Spinal cord (tissue), 10 donors: Measurements from ENCODE around the gene RAPGEF3. TPM values are rescaled to one million over a fixed set of nuclear protein-coding genes. Genes with fewer than 3 reads are reported as not detected.

Experiments
- DNase-seq, 6 donors: peaks; one replicate each; pipeline versions ENCODE4 v3.0.0 to v3.0.0-alpha.2; 2013 to 2015; ENCODE audit warnings: low spot score in 6 of 6, low read depth in 4 of 6
- H3K27ac ChIP-seq: one replicate; pipeline ENCODE4 v1.5.1; 2013; ENCODE audit warnings: low read depth, low read length, control low read depth
- H3K27me3 ChIP-seq: one replicate; pipeline ENCODE4 v1.6.1; 2013; ENCODE audit warnings: low read length; ENCODE audit not compliant: control insufficient read depth, insufficient read depth
- H3K36me3 ChIP-seq: one replicate; pipeline ENCODE4 v1.6.1; 2013; ENCODE audit warnings: low read length; ENCODE audit not compliant: control insufficient read depth, insufficient read depth
- H3K4me1 ChIP-seq: one replicate; pipeline ENCODE4 v1.6.1; 2013; ENCODE audit warnings: low read length; ENCODE audit not compliant: control insufficient read depth, insufficient read depth
- H3K4me3 ChIP-seq: one replicate; pipeline ENCODE4 v1.5.1; 2013; ENCODE audit warnings: low read depth, low read length, control low read depth
- H3K9me3 ChIP-seq: one replicate; pipeline ENCODE4 v1.6.1; 2013; ENCODE audit warnings: low read length; ENCODE audit not compliant: control insufficient read depth, insufficient read depth
- WGBS: methylation state at CpG from one replicate; pipeline ENCODE4 v1.1.5; 2013; ENCODE audit warnings: missing lambda C conversion rate; ENCODE audit not compliant: insufficient coverage; 5-methylcytosine and 5-hydroxymethylcytosine counted together
- polyA plus RNA-seq, 2 donors: library from polyadenylated mRNA; unstranded; fragments of 120-200 nt; gene quantifications; one replicate each; pipeline ENCODE4 v1.2.1, GENCODE V29; 2013; ENCODE audit not compliant: insufficient read length in 2 of 2
- total RNA-seq, 2 donors: library from RNA; depleted of rRNA in 1 of 2; stranded (reverse); fragments of 120-200 nt in 1 of 2; fragments of >200 nt in 1 of 2; gene quantifications; one replicate each; pipeline versions ENCODE4 v1.2.3 to v1.2.4, GENCODE V29; 2013 to 2014
- donor health status: healthy.

The RAPGEF3 gene
- total and polyA plus RNA-seq, 4 donors: 15.0 to 39.1 (median 21.2) TPM

- no peak overlapping the region for H3K4me3 ChIP-seq
- H3K27ac ChIP-seq: no peak overlapping the region
- H3K36me3 ChIP-seq: no peaks in the 10 kb centered on the region
- DNase-seq: no peak
- H3K9me3 ChIP-seq: no peaks in the 10 kb centered on the region
- peaks cover 33% of the 10 kb centered on the region for H3K4me1 ChIP-seq
- WGBS: 87% methylated on average over 9 of the region's 13 CpGs
- H3K27me3 ChIP-seq: no peaks in the 10 kb centered on the region
Measured at GRCh38 chr12:47715877-47716548, 42.7 kb downstream of the RAPGEF3 start.

- Histone ChIP-seq H3K36me3 (no peaks in the 10 kb centered on the region), H3K27me3 (no peaks in the 10 kb centered on the region), H3K27ac (no peak overlapping the region), H3K9me3 (no peaks in the 10 kb centered on the region), H3K4me3 (no peak overlapping the region), H3K4me1 (peaks cover 33% of the 10 kb centered on the region)
- WGBS: 17% methylated on average over 9 of the region's 10 CpGs
- DNase-seq: peak in 5 of 6 donors; percentile 72 to 96 (median 84)
Measured at GRCh38 chr12:47715393-47715876, 43.2 kb downstream of the RAPGEF3 start.

- Histone ChIP-seq H3K9me3 (no peaks in the 10 kb centered on the region), H3K27me3 (no peaks in the 10 kb centered on the region), H3K4me1 (peaks cover 33% of the 10 kb centered on the region), H3K4me3 (no peak overlapping the region), H3K36me3 (no peaks in the 10 kb centered on the region), H3K27ac (no peak overlapping the region)
- DNase-seq: no peak
- 43% methylated on average over 5 of the region's 5 CpGs for WGBS
Measured at GRCh38 chr12:47714826-47715386, 43.8 kb downstream of the RAPGEF3 start.

GRCh38 chr12:47712171-47712570 lies 46.5 kb downstream of the RAPGEF3 start:
- Histone ChIP-seq H3K4me3 (no peak overlapping the region), H3K4me1 (peaks cover 22% of the 10 kb centered on the region), H3K27ac (no peak overlapping the region), H3K36me3 (no peaks in the 10 kb centered on the region), H3K9me3 (no peaks in the 10 kb centered on the region), H3K27me3 (no peaks in the 10 kb centered on the region)
- DNase-seq: no peak
- 85% methylated on average over 4 of the region's 6 CpGs for WGBS

GRCh38 chr12:47711448-47711847 lies 47.2 kb downstream of the RAPGEF3 start:
- Histone ChIP-seq H3K9me3 (no peaks in the 10 kb centered on the region), H3K4me1 (peaks cover 16% of the 10 kb centered on the region), H3K27ac (no peak overlapping the region), H3K27me3 (no peaks in the 10 kb centered on the region), H3K36me3 (no peaks in the 10 kb centered on the region), H3K4me3 (no peak overlapping the region)
- no peak for DNase-seq
- 85% methylated on average over 5 of the region's 5 CpGs for WGBS

- no peaks in the 10 kb centered on the region for H3K27me3 ChIP-seq
- peaks cover 5% of the 10 kb centered on the region for H3K4me1 ChIP-seq
- no peaks in the 10 kb centered on the region for H3K9me3 ChIP-seq
- no peak overlapping the region for H3K4me3 ChIP-seq
- H3K27ac ChIP-seq: no peak overlapping the region
- H3K36me3 ChIP-seq: no peaks in the 10 kb centered on the region
- DNase-seq: no peak
Measured at GRCh38 chr12:47710278-47710677, 48.4 kb downstream of the RAPGEF3 start.

- WGBS: no CpG with 5 or more reads among the region's 2 CpGs
- H3K36me3 ChIP-seq: no peaks in the 10 kb centered on the region
- DNase-seq: no peak
- no peaks in the 10 kb centered on the region for H3K27me3 ChIP-seq
- peaks cover 3% of the 10 kb centered on the region for H3K4me1 ChIP-seq
- no peak overlapping the region for H3K27ac ChIP-seq
- H3K4me3 ChIP-seq: no peak overlapping the region
- H3K9me3 ChIP-seq: no peaks in the 10 kb centered on the region
Measured at GRCh38 chr12:47709671-47710070, 49.0 kb downstream of the RAPGEF3 start.

GRCh38 chr12:47709237-47709636 lies 49.4 kb downstream of the RAPGEF3 start:
- H3K4me3 ChIP-seq: no peak overlapping the region
- DNase-seq: no peak
- peaks cover 7% of the 10 kb centered on the region for H3K4me1 ChIP-seq
- H3K27me3 ChIP-seq: no peaks in the 10 kb centered on the region
- no peaks in the 10 kb centered on the region for H3K36me3 ChIP-seq
- no peaks in the 10 kb centered on the region for H3K9me3 ChIP-seq
- no peak overlapping the region for H3K27ac ChIP-seq
- WGBS: no CpG with 5 or more reads among the region's 4 CpGs

GRCh38 chr12:47707905-47708543 lies 50.7 kb downstream of the RAPGEF3 start:
- Histone ChIP-seq H3K27me3 (no peaks in the 10 kb centered on the region), H3K9me3 (no peaks in the 10 kb centered on the region), H3K36me3 (no peaks in the 10 kb centered on the region), H3K4me1 (peaks cover 8% of the 10 kb centered on the region), H3K4me3 (no peak overlapping the region), H3K27ac (no peak overlapping the region)
- no peak for DNase-seq
- WGBS: 64% methylated on average over 4 of the region's 5 CpGs

GRCh38 chr12:47707355-47707754 lies 51.3 kb downstream of the RAPGEF3 start:
- peaks cover 8% of the 10 kb centered on the region for H3K4me1 ChIP-seq
- H3K27me3 ChIP-seq: no peaks in the 10 kb centered on the region
- no peak for DNase-seq
- H3K36me3 ChIP-seq: peaks cover under 1% of the 10 kb centered on the region
- no peaks in the 10 kb centered on the region for H3K9me3 ChIP-seq
- H3K4me3 ChIP-seq: no peak overlapping the region
- no peak overlapping the region for H3K27ac ChIP-seq
